ENCODE results near the gene PRKAB1. TPM values are rescaled to one million over a fixed set of nuclear protein-coding genes. Genes with fewer than 3 reads are reported as not detected.
"Not testable (repeated sequence)": the region's sequence is repeated elsewhere in the genome, so short reads cannot be mapped to it uniquely, and the experiment has no call there.

PRKAB1 gene, protein sequence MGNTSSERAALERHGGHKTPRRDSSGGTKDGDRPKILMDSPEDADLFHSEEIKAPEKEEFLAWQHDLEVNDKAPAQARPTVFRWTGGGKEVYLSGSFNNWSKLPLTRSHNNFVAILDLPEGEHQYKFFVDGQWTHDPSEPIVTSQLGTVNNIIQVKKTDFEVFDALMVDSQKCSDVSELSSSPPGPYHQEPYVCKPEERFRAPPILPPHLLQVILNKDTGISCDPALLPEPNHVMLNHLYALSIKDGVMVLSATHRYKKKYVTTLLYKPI
- 10 to 100 TPM; 18.2 to 32.0 (median 25.4) TPM for total RNA-seq

DNA sequence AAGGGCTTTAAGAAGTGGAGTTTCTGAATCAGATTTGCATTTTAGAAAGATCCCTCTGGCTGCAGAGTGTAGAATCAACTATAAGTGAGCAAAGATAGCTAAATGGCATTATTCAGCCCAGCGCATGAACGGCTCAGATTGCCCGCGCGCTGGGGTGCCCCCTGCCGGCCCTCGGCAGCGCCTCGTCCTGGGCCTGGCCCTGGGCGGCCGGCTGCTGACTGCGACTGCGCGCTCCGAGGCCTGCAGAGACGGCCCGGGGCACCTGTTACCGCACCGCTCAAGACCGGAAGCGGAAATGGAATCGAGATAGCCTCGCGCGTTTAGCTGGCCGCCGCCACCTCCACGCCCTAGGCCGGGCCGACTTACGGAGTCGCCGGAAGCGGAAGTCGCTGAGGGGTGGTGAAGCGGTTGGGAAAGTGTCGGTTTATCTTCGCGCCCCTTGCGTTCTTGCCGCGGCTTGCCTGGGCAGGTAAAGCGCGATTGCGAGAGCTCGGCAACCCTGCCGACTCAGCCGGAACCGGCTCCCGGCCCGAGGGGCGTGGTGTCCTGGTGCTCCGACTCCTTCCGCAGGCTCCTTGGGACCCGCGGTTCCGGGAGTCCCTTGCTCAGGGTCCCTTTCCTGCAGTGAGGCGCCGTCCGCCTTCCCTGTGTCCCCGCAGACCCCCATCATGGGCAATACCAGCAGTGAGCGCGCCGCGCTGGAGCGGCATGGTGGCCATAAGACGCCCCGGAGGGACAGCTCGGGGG, at the start of gene PRKAB1:
Gene PRKAB1 (plus strand): TSS at position 557 of the 747 bp plus-strand sequence. CDS start 112 bp downstream, at position 669.
- Histone ChIP-seq H3K36me3 (peaks cover 9 to 20% (median 15%) of the 10 kb centered on the region in 4 donors), H3K4me1 (peaks cover 20 to 47% (median 42%) of the 10 kb centered on the region in 4 donors), H3K4me3 (peak within 1 kb of the TSS; percentile 71 to 99 (median 84)), H3K27me3 (no peaks in the 10 kb centered on the region), H3K27ac (replicated peaks in 1 of 4) (peak within 1 kb of the TSS; percentile 90 to 93 (median 92)), H3K9me3 (no peaks in the 10 kb centered on the region)
- WGBS: under 1% methylated on average over 37 of the region's 69 CpGs
- intact Hi-C loops (cut with DNase I): loop anchor here (10.0 kb wide), 1 partner anchor 117 kb away; no protein-coding TSS in a partner anchor
- peak; percentile 98 for DNase-seq (ENCODE audit: extremely low spot score)
- TF ChIP-seq, protein P1, sequence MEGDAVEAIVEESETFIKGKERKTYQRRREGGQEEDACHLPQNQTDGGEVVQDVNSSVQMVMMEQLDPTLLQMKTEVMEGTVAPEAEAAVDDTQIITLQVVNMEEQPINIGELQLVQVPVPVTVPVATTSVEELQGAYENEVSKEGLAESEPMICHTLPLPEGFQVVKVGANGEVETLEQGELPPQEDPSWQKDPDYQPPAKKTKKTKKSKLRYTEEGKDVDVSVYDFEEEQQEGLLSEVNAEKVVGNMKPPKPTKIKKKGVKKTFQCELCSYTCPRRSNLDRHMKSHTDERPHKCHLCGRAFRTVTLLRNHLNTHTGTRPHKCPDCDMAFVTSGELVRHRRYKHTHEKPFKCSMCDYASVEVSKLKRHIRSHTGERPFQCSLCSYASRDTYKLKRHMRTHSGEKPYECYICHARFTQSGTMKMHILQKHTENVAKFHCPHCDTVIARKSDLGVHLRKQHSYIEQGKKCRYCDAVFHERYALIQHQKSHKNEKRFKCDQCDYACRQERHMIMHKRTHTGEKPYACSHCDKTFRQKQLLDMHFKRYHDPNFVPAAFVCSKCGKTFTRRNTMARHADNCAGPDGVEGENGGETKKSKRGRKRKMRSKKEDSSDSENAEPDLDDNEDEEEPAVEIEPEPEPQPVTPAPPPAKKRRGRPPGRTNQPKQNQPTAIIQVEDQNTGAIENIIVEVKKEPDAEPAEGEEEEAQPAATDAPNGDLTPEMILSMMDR (IDR thresholded peaks at IDR 0.05): peak; percentile 91 to 99 (median 95)
- peak; percentile 49 for TF ChIP-seq POLR2A (IDR thresholded peaks at IDR 0.05; ENCODE audit: low read depth)
- TF ChIP-seq POLR2AphosphoS5 (IDR thresholded peaks at IDR 0.05): peak; percentile 93 to 94
- TF ChIP-seq EP300 (IDR thresholded peaks at IDR 0.05): no peak

DNA sequence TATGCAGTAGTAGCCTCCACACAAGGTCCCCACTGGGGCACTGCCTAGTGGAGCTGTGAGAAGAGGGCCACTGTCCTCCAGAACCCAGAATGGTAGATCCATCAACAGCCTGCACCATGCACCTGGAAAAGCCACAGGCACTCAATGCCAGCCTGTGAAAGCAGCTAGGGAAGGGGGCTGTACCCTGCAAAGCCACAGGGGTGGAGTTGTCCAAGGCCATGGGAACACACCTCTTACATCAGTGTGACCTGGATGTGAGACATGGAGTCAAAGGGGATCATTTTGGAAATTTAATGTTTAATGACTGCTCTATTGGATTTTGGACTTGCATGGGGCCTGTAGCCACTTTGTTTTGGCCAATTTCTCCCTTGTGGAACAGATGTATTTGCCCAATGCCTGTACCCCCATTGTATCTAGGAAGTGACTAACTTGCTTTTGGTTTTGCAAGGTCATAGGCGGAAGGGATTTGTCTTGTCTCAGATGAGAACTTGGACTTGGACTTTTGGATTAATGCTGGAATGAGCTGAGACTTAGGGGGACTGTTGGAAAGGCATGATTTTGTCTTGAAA, 49.5 kb upstream of the PRKAB1 start:
- WGBS: 100% methylated on average over 1 of the region's 1 CpG
- intact Hi-C loops (cut with DNase I): not testable (repeated sequence)

GRCh38 chr12:119620490-119620889, 47.4 kb upstream of the PRKAB1 start:
- no peaks in the 10 kb centered on the region for H3K36me3 ChIP-seq
- no peak overlapping the region for H3K27ac ChIP-seq (replicated peaks in 1 of 4)
- WGBS: 47% methylated on average over 1 of the region's 1 CpG
- H3K9me3 ChIP-seq: no peaks in the 10 kb centered on the region
- no peak for DNase-seq (ENCODE audit: extremely low spot score)
- intact Hi-C loops (cut with DNase I): no loop called here
- TF ChIP-seq, protein P1 (IDR thresholded peaks at IDR 0.05): no peak
- peaks cover 0 to 43% (median 0%) of the 10 kb centered on the region in 4 donors for H3K27me3 ChIP-seq
- H3K4me3 ChIP-seq: no peak overlapping the region
- H3K4me1 ChIP-seq: no peaks in the 10 kb centered on the region

More for the DNA sequence above, 49.5 kb upstream of the PRKAB1 start:
- DNase-seq (ENCODE audit: extremely low spot score); H3K27ac ChIP-seq (replicated peaks in 1 of 4); H3K9me3 ChIP-seq; H3K4me3 ChIP-seq; H3K4me1 ChIP-seq; H3K36me3 ChIP-seq: not testable (repeated sequence)
- peaks cover 0 to 40% (median 0%) of the 10 kb centered on the region in 4 donors for H3K27me3 ChIP-seq

DNA sequence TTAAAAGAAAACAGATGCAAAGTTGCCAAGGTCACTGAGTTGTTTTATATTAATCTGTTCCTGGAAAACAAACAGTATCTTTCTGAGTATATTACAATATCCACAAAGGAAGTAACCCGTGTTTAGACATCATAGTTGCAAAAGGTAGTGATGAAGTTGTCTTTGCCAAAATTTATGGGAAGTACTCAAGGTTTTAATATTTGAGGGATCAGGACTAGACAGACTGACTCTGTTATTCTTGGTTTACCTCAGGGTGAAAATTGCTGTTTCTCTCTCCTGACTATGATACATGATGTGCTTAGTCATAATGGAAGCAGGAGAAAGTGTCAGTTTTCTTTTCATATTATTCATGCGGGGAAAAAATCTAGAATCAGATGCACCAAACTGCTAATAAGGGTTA, 46.1 kb upstream of the PRKAB1 start:
- H3K36me3 ChIP-seq: no peaks in the 10 kb centered on the region
- H3K27me3 ChIP-seq: peaks cover 0 to 43% (median 0%) of the 10 kb centered on the region in 4 donors
- no peak overlapping the region for H3K4me3 ChIP-seq
- intact Hi-C loops (cut with DNase I): no loop called here
- no peak overlapping the region for H3K27ac ChIP-seq (replicated peaks in 1 of 4)
- H3K9me3 ChIP-seq: no peaks in the 10 kb centered on the region
- TF ChIP-seq, protein P1 (IDR thresholded peaks at IDR 0.05): no peak
- TF ChIP-seq POLR2AphosphoS5 (IDR thresholded peaks at IDR 0.05): no peak
- no peak for TF ChIP-seq EP300 (IDR thresholded peaks at IDR 0.05)
- TF ChIP-seq POLR2A (IDR thresholded peaks at IDR 0.05; ENCODE audit: low read depth): no peak
- no peak for DNase-seq (ENCODE audit: extremely low spot score)
- H3K4me1 ChIP-seq: no peaks in the 10 kb centered on the region
- WGBS: 25% methylated on average over 2 of the region's 2 CpGs

DNA sequence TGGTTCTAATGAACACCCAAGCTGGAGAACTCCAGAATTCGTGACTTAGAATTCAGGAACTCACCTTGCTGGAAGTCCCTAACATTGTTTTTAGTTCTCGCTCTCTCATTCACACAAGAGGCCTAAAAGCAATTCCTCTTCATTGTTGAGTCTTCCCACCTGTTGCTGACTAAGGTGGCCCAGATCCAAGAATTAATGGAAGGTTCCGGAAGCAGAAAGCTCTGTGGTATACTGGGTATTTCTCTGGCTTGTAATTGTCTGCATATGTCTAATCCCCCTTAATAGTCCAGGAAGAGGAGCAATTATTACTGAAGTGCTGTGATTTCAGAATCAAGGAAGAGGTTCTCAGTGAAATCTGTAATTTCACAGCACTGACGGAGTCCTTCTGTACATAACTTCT, 43.0 kb upstream of the PRKAB1 start:
- no peak for DNase-seq (ENCODE audit: extremely low spot score)
- no peak overlapping the region for H3K4me3 ChIP-seq
- H3K27me3 ChIP-seq: peaks cover 0 to 26% (median 0%) of the 10 kb centered on the region in 4 donors
- intact Hi-C loops (cut with DNase I): no loop called here
- TF ChIP-seq, protein P1 (IDR thresholded peaks at IDR 0.05): no peak
- TF ChIP-seq POLR2AphosphoS5 (IDR thresholded peaks at IDR 0.05): no peak
- no peak for TF ChIP-seq POLR2A (IDR thresholded peaks at IDR 0.05; ENCODE audit: low read depth)
- no peak for TF ChIP-seq EP300 (IDR thresholded peaks at IDR 0.05)
- H3K4me1 ChIP-seq: no peaks in the 10 kb centered on the region
- WGBS: 40% methylated on average over 4 of the region's 4 CpGs
- no peak overlapping the region for H3K27ac ChIP-seq (replicated peaks in 1 of 4)
- H3K9me3 ChIP-seq: no peaks in the 10 kb centered on the region
- H3K36me3 ChIP-seq: no peaks in the 10 kb centered on the region
